Measurements from ENCODE around the gene TCTN3. TPM values are rescaled to one million over a fixed set of nuclear protein-coding genes. Genes with fewer than 3 reads are reported as not detected.
"Not testable (repeated sequence)": the region's sequence is repeated elsewhere in the genome, so short reads cannot be mapped to it uniquely, and the experiment has no call there.

TCTN3 gene
- total and polyA plus RNA-seq, 4 donors: 15.1 to 18.3 (median 17.3) TPM

DNA sequence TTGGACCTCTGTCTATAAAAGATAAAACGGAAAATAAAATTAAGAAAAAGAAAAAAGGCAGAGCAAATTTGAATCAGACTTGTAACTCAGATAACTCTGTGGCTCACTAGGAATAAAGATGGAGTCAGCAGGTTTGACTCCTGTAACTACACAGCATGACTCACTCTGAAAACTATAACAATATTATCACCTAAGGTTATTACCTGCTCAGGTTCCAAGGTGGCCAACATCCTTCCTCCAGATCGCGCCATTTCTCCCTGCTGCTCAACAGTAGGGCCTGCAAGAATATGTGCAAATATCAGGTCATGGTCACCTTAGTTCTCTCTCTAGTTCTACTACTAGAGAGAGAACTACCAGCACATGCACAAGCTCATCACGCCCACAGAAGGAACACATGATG lies 67.2 kb downstream of the TCTN3 start:
- Histone ChIP-seq H3K9me3 (ENCODE audit: control insufficient read depth in 4 of 4, low read length in 3 of 4) (no peaks in the 10 kb centered on the region), H3K9ac (ENCODE audit: low read depth in 1 of 2, low read length in 2 of 2) (no peak overlapping the region), H3K4me1 (ENCODE audit: control insufficient read depth in 4 of 4, insufficient read depth in 4 of 4, low read length in 3 of 4) (no peaks in the 10 kb centered on the region), H3K4me3 (ENCODE audit: low read depth in 1 of 3, low read length in 3 of 3) (no peak overlapping the region), H3K27ac (ENCODE audit: low read depth in 1 of 2, low read length in 2 of 2) (no peak overlapping the region), H3K27me3 (ENCODE audit: control insufficient read depth in 4 of 4, insufficient read depth in 4 of 4, low read length in 3 of 4) (no peaks in the 10 kb centered on the region), H3K36me3 (ENCODE audit: control insufficient read depth in 4 of 4, insufficient read depth in 3 of 4, low read depth in 1 of 4, low read length in 3 of 4) (peaks cover 8 to 51% (median 35%) of the 10 kb centered on the region in 4 donors)
- TF ChIP-seq HNF4G (IDR thresholded peaks at IDR 0.05) (no peak), EGR1 (IDR thresholded peaks at IDR 0.05; ENCODE audit: low read depth in 2 of 2) (no peak), NR2F2 (IDR thresholded peaks at IDR 0.05) (no peak), RAD21 (IDR thresholded peaks at IDR 0.05) (no peak), TAF1 (conservative IDR thresholded peaks at IDR 0.05) (no peak), JUND (IDR thresholded peaks at IDR 0.05) (no peak), GABPA (IDR thresholded peaks at IDR 0.05 in 1 of 2, conservative IDR thresholded peaks at IDR 0.05 in 1 of 2) (no peak), SP1 (IDR thresholded peaks at IDR 0.05) (no peak), FOXA1 (IDR thresholded peaks at IDR 0.05) (no peak), YY1 (IDR thresholded peaks at IDR 0.05) (no peak)
- TF ChIP-seq, protein P1, sequence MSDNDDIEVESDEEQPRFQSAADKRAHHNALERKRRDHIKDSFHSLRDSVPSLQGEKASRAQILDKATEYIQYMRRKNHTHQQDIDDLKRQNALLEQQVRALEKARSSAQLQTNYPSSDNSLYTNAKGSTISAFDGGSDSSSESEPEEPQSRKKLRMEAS (IDR thresholded peaks at IDR 0.05): no peak
- TF ChIP-seq, protein P2, sequence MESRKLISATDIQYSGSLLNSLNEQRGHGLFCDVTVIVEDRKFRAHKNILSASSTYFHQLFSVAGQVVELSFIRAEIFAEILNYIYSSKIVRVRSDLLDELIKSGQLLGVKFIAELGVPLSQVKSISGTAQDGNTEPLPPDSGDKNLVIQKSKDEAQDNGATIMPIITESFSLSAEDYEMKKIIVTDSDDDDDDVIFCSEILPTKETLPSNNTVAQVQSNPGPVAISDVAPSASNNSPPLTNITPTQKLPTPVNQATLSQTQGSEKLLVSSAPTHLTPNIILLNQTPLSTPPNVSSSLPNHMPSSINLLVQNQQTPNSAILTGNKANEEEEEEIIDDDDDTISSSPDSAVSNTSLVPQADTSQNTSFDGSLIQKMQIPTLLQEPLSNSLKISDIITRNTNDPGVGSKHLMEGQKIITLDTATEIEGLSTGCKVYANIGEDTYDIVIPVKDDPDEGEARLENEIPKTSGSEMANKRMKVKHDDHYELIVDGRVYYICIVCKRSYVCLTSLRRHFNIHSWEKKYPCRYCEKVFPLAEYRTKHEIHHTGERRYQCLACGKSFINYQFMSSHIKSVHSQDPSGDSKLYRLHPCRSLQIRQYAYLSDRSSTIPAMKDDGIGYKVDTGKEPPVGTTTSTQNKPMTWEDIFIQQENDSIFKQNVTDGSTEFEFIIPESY (IDR thresholded peaks at IDR 0.05): no peak
- TF ChIP-seq, protein P3, sequence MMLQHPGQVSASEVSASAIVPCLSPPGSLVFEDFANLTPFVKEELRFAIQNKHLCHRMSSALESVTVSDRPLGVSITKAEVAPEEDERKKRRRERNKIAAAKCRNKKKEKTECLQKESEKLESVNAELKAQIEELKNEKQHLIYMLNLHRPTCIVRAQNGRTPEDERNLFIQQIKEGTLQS (IDR thresholded peaks at IDR 0.05): no peak
- TF ChIP-seq, protein P4, sequence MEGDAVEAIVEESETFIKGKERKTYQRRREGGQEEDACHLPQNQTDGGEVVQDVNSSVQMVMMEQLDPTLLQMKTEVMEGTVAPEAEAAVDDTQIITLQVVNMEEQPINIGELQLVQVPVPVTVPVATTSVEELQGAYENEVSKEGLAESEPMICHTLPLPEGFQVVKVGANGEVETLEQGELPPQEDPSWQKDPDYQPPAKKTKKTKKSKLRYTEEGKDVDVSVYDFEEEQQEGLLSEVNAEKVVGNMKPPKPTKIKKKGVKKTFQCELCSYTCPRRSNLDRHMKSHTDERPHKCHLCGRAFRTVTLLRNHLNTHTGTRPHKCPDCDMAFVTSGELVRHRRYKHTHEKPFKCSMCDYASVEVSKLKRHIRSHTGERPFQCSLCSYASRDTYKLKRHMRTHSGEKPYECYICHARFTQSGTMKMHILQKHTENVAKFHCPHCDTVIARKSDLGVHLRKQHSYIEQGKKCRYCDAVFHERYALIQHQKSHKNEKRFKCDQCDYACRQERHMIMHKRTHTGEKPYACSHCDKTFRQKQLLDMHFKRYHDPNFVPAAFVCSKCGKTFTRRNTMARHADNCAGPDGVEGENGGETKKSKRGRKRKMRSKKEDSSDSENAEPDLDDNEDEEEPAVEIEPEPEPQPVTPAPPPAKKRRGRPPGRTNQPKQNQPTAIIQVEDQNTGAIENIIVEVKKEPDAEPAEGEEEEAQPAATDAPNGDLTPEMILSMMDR (IDR thresholded peaks at IDR 0.05; ENCODE audit: low read depth, low read length, missing input control): no peak
- 94% methylated on average over 4 of the region's 4 CpGs for WGBS
- DNase-seq (ENCODE audit: low spot score): no peak

DNA sequence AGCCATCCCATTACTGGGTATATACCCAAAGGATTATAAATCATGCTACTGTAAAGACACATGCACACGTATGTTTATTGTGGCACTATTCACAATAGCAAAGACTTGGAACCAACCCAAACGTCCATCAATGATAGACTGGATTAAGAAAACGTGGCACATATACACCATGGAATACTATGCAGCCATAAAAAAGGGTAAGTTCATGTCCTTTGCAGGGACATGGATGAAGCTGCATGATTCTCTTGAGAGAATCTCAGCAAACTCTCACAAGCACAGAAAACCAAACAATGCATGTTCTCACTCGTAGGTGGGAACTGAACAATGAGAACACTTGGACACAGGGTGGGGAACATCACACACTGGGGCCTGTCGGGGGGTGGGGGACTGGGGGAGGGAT lies 73.3 kb downstream of the TCTN3 start:
- H3K36me3 ChIP-seq (ENCODE audit: control insufficient read depth in 4 of 4, insufficient read depth in 3 of 4, low read depth in 1 of 4, low read length in 3 of 4): peaks cover 16 to 40% (median 33%) of the 10 kb centered on the region in 4 donors
- not testable (repeated sequence) for H3K27ac ChIP-seq (ENCODE audit: low read depth in 1 of 2, low read length in 2 of 2); H3K9ac ChIP-seq (ENCODE audit: low read depth in 1 of 2, low read length in 2 of 2); H3K4me1 ChIP-seq (ENCODE audit: control insufficient read depth in 4 of 4, insufficient read depth in 4 of 4, low read length in 3 of 4); H3K27me3 ChIP-seq (ENCODE audit: control insufficient read depth in 4 of 4, insufficient read depth in 4 of 4, low read length in 3 of 4); DNase-seq (ENCODE audit: low spot score); H3K9me3 ChIP-seq (ENCODE audit: control insufficient read depth in 4 of 4, low read length in 3 of 4); H3K4me3 ChIP-seq (ENCODE audit: low read depth in 1 of 3, low read length in 3 of 3)
- WGBS: 91% methylated on average over 5 of the region's 5 CpGs

DNA sequence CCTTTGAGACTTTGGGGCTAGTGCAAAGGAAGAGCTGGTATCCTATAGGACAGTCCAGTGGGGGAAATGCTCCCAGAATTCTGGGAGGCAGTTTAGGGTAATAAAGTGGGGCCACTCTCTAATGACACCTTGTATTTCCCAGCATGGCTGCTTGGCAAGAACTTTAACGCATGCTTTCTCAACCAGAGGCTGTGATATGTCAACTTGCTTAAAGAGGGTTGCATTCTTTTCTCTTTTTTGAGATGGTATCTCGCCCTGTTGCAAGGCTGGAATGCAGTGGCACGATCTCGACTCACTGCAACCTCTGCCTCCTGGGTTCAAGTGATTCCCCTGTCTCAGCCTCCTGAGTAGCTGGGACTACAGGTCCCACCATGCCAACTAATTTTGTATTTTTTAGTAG lies 75.6 kb downstream of the TCTN3 start:
- TF ChIP-seq, protein P1 (IDR thresholded peaks at IDR 0.05): no peak
- TF ChIP-seq RXRA (IDR thresholded peaks at IDR 0.05): no peak
- no peak for TF ChIP-seq JUND (IDR thresholded peaks at IDR 0.05)
- TF ChIP-seq RAD21 (IDR thresholded peaks at IDR 0.05): no peak
- TF ChIP-seq HNF4A (conservative IDR thresholded peaks at IDR 0.05): no peak
- no peak for TF ChIP-seq FOXA1 (IDR thresholded peaks at IDR 0.05)
- TF ChIP-seq NR2F2 (IDR thresholded peaks at IDR 0.05): no peak
- TF ChIP-seq GABPA (IDR thresholded peaks at IDR 0.05 in 1 of 2, conservative IDR thresholded peaks at IDR 0.05 in 1 of 2): no peak
- TF ChIP-seq, protein P2 (IDR thresholded peaks at IDR 0.05): no peak
- TF ChIP-seq, protein P3 (IDR thresholded peaks at IDR 0.05): no peak
- TF ChIP-seq HNF4G (IDR thresholded peaks at IDR 0.05): no peak
- TF ChIP-seq FOXA2 (IDR thresholded peaks at IDR 0.05): no peak
- no peak for TF ChIP-seq TAF1 (conservative IDR thresholded peaks at IDR 0.05)
- no peak for TF ChIP-seq YY1 (IDR thresholded peaks at IDR 0.05)
- TF ChIP-seq SP1 (IDR thresholded peaks at IDR 0.05): no peak
- no peak for TF ChIP-seq EGR1 (IDR thresholded peaks at IDR 0.05; ENCODE audit: low read depth in 2 of 2)
- TF ChIP-seq, protein P4 (IDR thresholded peaks at IDR 0.05; ENCODE audit: low read depth, low read length, missing input control): no peak
- Histone ChIP-seq H3K4me3 (ENCODE audit: low read depth in 1 of 3, low read length in 3 of 3) (no peak overlapping the region), H3K4me1 (ENCODE audit: control insufficient read depth in 4 of 4, insufficient read depth in 4 of 4, low read length in 3 of 4) (peaks cover 0 to 7% (median 0%) of the 10 kb centered on the region in 4 donors), H3K27ac (ENCODE audit: low read depth in 1 of 2, low read length in 2 of 2) (no peak overlapping the region), H3K27me3 (ENCODE audit: control insufficient read depth in 4 of 4, insufficient read depth in 4 of 4, low read length in 3 of 4) (no peaks in the 10 kb centered on the region), H3K9ac (ENCODE audit: low read depth in 1 of 2, low read length in 2 of 2) (no peak overlapping the region), H3K36me3 (ENCODE audit: control insufficient read depth in 4 of 4, insufficient read depth in 3 of 4, low read depth in 1 of 4, low read length in 3 of 4) (peaks cover 17 to 41% (median 36%) of the 10 kb centered on the region in 4 donors), H3K9me3 (ENCODE audit: control insufficient read depth in 4 of 4, low read length in 3 of 4) (no peaks in the 10 kb centered on the region)
- 91% methylated on average over 4 of the region's 4 CpGs for WGBS
- DNase-seq (ENCODE audit: low spot score): no peak
